ENCODE results near the gene ZNF224.

- TF ChIP-seq POLR2A (IDR thresholded peaks at IDR 0.05; ENCODE audit: low read length), result no peak
- no peak for TF ChIP-seq GATA1 (IDR thresholded peaks at IDR 0.05; ENCODE audit: low read depth, low read length)
Measured at GRCh38 chr19:44151491-44151890, 57.3 kb downstream of the ZNF224 start.
